HG03025 (cell line): ENCODE data around the gene CCL14.
"Not testable (repeated sequence)": the region's sequence is repeated elsewhere in the genome, so short reads cannot be mapped to it uniquely, and the experiment has no call there.

Source experiments
- ATAC-seq: cut with Tn5 transposase; IDR thresholded peaks from one replicate; pipeline ENCODE4 v1.9.1; 2021; ENCODE audit warnings: mild to moderate bottlenecking, moderate library complexity; ENCODE audit not compliant: unreplicated experiment, low FRiP score

CCL14 gene

GRCh38 chr17:35947156-35947585, 39.4 kb downstream of the CCL14 start:
- no peak for ATAC-seq

- ATAC-seq, result no peak
These were observed 42.4 kb downstream of the CCL14 start for GRCh38 chr17:35944151-35944550.

- ATAC-seq, result no peak
These were observed 43.0 kb downstream of the CCL14 start, which contains the start of gene LYZL6 for GRCh38 chr17:35943537-35943936. Gene LYZL6, minus strand, starts transcription at chr17:35943713. Its CDS starts 4,357 bp downstream, at chr17:35939356.

- no peak for ATAC-seq
These were observed 43.8 kb downstream of the CCL14 start for GRCh38 chr17:35942588-35943186.

- ATAC-seq, result not testable (repeated sequence)
These were observed 48.0 kb downstream of the CCL14 start for GRCh38 chr17:35938492-35938891.

GRCh38 chr17:35936063-35936462, 50.5 kb downstream of the CCL14 start:
- no peak for ATAC-seq

- ATAC-seq, result no peak
These were observed 51.8 kb downstream of the CCL14 start for GRCh38 chr17:35934760-35935159.
